Vagina (tissue), 2 donors: ENCODE results near the gene CLIP3.

Experiments
- POLR2A ChIP-seq, 2 donors: fragments of 450-650 bp; IDR thresholded peaks; one replicate each; pipeline ENCODE4 v1.6.1; 2017; ENCODE audit warnings: antibody characterized with exemption in 2 of 2, mild to moderate bottlenecking in 2 of 2, moderate library complexity in 2 of 2
- POLR2AphosphoS5 ChIP-seq, 2 donors: sonication (generic); formaldehyde crosslinking; IDR thresholded peaks; one replicate each; pipeline ENCODE4 v1.9.0; 2017; ENCODE audit warnings: antibody characterized with exemption in 2 of 2, mild to moderate bottlenecking in 2 of 2, low read depth in 1 of 2; ENCODE audit not compliant: insufficient read depth in 1 of 2
- TF ChIP-seq, protein P1 (sequence below), 3 experiments: fragments of 450-650 bp in 2 of 3; fragments of 200-600 bp in 1 of 3; sonication (generic) in 1 of 3; IDR thresholded peaks; one replicate each; pipeline ENCODE4 v1.5.1; 2017 to 2019; ENCODE audit warnings: antibody characterized with exemption in 3 of 3, mild to moderate bottlenecking in 2 of 3, moderate library complexity in 2 of 3

DNA sequence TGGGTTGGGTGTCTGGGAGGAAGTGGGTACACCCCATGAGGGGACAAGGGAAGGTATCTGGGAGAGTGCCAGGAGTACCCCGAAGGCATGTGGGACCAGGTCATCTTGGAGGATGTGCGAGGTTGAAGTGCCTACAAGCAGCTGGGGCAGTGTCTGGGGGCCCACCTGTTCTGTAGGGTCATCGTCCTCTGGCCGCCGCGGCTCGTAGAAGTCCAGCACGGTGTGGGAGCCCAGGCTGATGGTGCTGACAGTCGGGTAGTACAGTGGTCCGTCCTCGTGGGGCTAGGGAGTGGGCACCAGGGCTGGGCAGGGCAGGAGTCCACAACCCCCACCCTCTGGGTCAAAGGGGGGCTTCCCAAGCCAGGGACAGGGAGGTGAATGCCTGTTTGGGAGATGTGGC, 22.3 kb downstream of the CLIP3 start:
- TF ChIP-seq POLR2A (IDR thresholded peaks at IDR 0.05) (no peak), POLR2AphosphoS5 (IDR thresholded peaks at IDR 0.05; ENCODE audit: insufficient read depth in 1 of 2, low read depth in 1 of 2) (no peak)
- TF ChIP-seq, protein P1, sequence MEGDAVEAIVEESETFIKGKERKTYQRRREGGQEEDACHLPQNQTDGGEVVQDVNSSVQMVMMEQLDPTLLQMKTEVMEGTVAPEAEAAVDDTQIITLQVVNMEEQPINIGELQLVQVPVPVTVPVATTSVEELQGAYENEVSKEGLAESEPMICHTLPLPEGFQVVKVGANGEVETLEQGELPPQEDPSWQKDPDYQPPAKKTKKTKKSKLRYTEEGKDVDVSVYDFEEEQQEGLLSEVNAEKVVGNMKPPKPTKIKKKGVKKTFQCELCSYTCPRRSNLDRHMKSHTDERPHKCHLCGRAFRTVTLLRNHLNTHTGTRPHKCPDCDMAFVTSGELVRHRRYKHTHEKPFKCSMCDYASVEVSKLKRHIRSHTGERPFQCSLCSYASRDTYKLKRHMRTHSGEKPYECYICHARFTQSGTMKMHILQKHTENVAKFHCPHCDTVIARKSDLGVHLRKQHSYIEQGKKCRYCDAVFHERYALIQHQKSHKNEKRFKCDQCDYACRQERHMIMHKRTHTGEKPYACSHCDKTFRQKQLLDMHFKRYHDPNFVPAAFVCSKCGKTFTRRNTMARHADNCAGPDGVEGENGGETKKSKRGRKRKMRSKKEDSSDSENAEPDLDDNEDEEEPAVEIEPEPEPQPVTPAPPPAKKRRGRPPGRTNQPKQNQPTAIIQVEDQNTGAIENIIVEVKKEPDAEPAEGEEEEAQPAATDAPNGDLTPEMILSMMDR (IDR thresholded peaks at IDR 0.05): no peak
